ENCODE measurements around the gene TKFC.

GRCh38 chr11:61306221-61306620 lies 26.8 kb upstream of the TKFC start:
- TF ChIP-seq REST (IDR thresholded peaks at IDR 0.05; ENCODE audit: low read depth): no peak
- TF ChIP-seq YY1 (IDR thresholded peaks at IDR 0.05; ENCODE audit: low read depth): no peak
- TF ChIP-seq MAX (IDR thresholded peaks at IDR 0.05): no peak
- no peak for TF ChIP-seq TCF12 (IDR thresholded peaks at IDR 0.05; ENCODE audit: low read depth)
- no peak for TF ChIP-seq FOXM1 (IDR thresholded peaks at IDR 0.05; ENCODE audit: borderline replicate concordance, low read depth)
- no peak for TF ChIP-seq EP300 (IDR thresholded peaks at IDR 0.05; ENCODE audit: borderline replicate concordance)
- no peak for TF ChIP-seq CREB1 (IDR thresholded peaks at IDR 0.05; ENCODE audit: low read depth)
- no peak for TF ChIP-seq RAD21 (IDR thresholded peaks at IDR 0.05; ENCODE audit: low read depth)
- TF ChIP-seq USF1 (IDR thresholded peaks at IDR 0.05): no peak
- no peak for TF ChIP-seq TAF1 (IDR thresholded peaks at IDR 0.05; ENCODE audit: low read depth)
- no peak for TF ChIP-seq NFIC (IDR thresholded peaks at IDR 0.05)
- TF ChIP-seq TEAD4 (IDR thresholded peaks at IDR 0.05): no peak

All from Ishikawa (cell line).